CD4-positive, alpha-beta T cell treated with Interleukin-17A for 1 hour (primary cell): ENCODE data around the gene NAA35.
"Not testable (repeated sequence)": the region's sequence is repeated elsewhere in the genome, so short reads cannot be mapped to it uniquely, and the experiment has no call there.

Experiments
- DNase-seq: peaks from one replicate; pipeline ENCODE4 v3.0.0-alpha.2; 2020

The NAA35 gene

DNA sequence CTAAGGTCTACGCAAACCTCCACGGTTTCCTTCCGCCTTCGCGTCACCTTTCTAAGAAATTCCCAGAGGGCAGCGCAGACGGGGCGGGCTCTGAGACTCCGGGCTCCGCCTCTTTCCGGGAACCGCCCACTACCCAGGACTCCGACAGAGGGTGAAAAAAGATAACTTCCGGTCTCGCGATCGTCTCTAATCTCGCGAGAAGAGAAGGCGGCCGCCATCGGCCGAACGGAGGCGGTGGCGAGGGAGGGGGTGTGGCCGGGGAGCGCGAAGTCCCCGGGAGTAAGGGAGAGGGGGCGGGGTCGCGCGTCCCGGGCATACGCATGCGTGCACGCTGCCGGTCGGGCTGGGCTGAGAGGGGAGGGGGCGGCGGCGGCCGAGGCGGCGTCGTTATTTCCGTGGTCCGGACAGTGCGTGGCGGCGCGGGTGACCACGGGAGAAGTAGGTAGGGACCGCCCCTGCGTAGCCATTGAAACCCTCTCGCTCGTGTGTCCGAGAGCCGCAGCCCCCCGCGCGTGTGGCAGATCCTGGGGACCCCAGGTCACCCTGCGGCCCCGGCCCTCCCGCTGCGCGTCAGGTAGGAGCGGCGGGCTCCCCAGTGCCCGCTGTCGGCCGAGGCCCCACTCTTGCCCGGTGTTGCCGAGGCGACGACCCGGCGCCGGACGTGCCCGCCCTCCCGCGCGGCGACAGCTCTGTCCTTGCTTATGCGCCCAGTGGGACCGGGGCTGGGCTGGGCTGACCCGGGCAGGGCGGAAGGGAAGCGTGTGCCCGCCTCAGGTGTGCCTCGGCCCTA, at the start of gene NAA35:
Gene NAA35 (plus strand): TSS at position 315 of the 790 bp plus-strand sequence. CDS start 1,014 bp downstream, outside the sequence.
- peak; percentile 99 for DNase-seq

- DNase-seq = no peak
Observed at GRCh38 chr9:85892401-85892800, 48.5 kb upstream of the NAA35 start.

DNA sequence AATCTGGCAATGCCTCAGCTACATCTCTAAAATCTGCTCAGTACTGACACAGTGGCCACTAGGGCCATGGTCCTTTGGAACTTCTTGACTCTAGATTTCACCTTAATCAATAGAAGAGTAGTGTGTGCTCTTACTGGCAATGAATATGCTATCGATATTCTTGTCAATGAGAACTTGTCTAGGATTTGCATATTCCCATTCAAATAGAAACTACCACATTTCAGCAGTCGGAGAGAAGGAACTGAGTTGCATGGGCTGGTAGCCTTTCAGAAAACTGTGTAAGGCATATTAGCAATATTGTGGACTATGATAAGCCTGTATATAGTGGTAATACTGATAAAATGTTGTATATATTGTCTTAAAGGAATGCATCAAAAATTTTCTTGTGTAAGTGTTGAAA, 45.3 kb upstream of the NAA35 start:
- no peak for DNase-seq

GRCh38 chr9:85897848-85898247, 43.1 kb upstream of the NAA35 start:
- DNase-seq = no peak

GRCh38 chr9:85898332-85898731, 42.6 kb upstream of the NAA35 start:
- no peak for DNase-seq

DNA sequence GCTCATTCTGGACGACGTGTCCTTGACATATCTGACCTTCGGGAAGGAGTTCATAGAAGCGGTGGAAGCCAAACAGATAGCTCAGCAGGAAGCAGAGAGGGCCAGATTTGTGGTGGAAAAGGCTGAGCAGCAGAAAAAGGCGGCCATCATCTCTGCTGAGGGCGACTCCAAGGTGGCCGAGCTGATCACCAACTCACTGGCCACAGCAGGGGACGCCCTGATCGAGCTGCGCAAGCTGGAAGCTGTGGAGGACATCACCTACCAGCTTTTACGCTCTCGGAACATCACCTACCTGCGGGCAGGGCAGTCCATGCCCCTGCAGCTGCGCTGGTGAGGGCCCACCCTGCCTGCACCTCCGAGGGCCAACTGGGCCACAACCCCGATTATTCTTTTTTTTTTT, 41.6 kb upstream of the NAA35 start:
- no peak for DNase-seq

GRCh38 chr9:85900504-85901201, 40.3 kb upstream of the NAA35 start:
- DNase-seq = peak; percentile 49

DNA sequence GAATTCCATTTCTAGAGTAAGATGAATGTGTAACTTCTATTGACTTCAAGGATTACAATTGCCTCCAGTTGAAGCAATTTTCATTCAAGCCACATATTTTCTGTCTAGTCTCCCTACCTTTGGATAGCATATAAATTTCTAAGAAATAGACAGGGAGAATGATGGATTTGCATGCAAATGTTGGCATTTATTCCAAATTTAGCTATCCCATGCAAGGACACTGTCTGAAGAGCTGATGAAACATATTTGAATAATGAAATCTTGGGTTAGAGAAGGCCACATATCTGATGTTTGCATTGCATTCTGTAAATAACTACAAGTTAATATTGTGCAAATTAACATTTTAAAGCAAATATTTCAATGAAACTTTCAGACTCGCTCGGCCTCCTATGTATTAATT, 36.0 kb upstream of the NAA35 start:
- no peak for DNase-seq

GRCh38 chr9:85905957-85906356, 35.0 kb upstream of the NAA35 start:
- no peak for DNase-seq

DNA sequence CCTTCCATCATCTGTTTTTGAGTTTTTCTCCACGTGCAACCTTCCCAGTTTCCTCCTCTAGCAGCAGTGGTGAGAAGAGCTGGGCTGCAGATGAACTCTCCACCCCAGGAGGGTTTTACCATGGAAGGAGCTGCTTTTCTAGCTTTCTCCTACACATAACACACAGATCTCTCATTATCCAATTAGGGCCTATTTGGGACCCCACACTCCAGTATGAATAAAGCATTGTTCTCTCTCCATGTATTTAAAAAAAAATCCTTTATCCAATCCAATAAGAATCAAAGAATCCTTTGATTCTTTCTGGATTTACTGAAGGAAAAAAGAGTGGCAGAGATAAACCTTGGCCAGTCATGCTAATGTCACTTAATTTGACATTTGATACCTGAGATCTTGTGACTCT, 31.6 kb upstream of the NAA35 start:
- DNase-seq = no peak

DNA sequence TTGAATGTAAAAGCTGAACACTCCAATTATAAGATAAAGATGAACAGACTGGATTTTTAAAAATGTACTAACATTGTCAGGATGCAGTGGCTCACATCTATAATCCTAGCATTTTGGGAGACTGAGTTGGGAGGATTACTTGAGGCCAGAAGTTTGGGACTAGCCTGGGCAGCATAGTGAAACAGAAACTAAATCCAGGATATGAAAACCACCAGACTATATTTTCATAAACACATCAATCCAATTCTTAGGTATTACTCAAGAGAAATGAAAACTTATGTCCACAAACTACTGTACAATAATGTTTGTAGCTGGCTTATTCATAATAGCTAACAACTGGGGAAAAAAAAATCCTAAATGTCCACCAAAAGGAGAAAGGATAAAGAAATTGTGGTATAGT, 26.8 kb upstream of the NAA35 start:
- peak; percentile 8 for DNase-seq

GRCh38 chr9:85917756-85918155, 23.2 kb upstream of the NAA35 start:
- no peak for DNase-seq

GRCh38 chr9:85925493-85925892, 15.5 kb upstream of the NAA35 start:
- no peak for DNase-seq

GRCh38 chr9:85927076-85927475, 13.9 kb upstream of the NAA35 start:
- no peak for DNase-seq

- DNase-seq = no peak
Observed at GRCh38 chr9:85931495-85931894, 9.5 kb upstream of the NAA35 start.

DNA sequence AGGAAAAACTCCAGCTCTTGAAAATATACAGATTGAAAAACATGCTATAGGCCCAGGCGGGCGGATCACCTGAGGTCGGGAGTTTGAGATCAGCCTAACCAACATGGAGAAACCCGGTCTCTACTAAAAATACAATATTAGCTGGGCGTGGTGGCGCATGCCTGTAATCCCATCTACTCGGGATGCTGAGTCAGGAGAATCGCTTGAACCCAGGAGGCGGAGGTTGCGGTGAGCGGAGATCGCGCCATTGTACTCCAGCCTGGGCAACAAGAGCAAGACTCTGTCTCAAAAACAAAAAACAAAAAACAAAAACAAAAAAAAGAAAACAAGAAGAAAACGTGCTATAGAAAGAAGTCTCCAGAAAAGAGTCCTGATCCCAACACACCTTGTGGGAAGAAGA, 5.0 kb upstream of the NAA35 start:
- not testable (repeated sequence) for DNase-seq

DNA sequence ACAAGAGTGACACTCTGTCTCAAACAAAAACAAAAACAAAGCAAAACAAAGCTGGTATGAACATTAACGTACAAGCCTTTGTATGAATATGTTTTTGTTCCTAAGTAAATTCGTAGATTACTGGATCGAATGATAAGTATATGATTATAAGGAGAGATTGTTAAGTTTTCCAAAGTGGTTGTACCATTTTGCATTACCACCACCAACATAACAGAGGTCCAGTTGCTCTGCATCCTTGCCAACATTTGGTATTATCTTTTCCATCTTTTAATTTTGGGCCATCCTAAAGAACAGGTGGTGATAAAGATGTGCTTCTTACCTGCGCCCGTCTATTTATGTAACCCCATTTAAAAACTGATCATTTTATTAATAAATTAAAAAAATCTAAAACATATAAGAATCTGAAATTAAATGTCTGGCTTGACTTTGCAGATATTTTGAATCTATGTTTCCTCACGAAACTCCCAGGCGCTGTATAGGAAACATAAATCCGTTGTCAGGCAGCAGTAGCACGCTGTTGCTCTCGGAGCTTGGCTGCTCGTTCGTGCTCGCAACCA, 593 bp upstream of the NAA35 start:
- DNase-seq = peak; percentile 19

GRCh38 chr9:85941622-85941940, 635 bp downstream of the NAA35 start:
- no peak for DNase-seq

DNA sequence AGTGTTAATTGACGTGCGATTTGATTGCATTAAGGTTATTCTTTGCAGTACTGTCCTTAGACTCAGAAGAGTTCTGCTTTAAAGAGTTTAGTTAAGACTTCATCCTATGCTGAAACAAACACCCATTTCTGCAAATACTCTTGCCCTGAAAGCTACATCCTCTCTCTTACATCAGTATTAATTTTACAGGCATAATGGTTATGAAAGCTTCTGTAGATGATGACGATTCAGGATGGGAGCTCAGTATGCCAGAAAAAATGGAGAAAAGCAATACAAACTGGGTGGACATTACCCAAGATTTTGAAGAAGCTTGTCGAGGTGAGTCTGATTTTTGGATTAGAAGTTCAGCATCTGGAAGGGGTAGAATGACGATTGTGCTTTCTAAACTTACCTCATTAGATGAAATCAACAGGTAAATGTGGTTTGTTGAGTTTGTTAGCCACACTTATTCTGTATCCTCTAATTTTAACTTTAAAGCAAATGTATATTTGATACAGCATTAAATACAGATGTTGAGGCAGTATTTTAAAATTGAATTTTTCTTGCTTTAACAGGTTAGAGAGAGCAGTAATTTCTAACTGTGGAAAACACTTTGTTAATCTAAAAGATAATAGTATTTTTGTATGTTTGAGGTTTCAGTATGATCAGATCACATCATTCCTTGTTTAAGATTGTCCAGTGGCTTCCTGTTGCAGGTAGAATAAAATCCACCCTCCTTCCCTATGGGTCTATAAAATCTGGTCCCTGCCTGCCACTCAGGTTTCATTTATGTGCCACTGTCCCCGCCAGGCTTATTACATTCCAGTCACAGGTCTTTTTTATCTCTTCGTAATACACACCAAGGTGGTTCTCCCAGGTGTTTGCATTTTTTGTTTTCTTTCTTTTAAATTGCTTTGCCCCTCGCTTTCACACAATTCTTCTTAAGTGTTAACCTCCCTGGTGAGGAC, 1.3 kb downstream of the NAA35 start:
- no peak for DNase-seq

GRCh38 chr9:85942913-85943709, 2.2 kb downstream of the NAA35 start:
- no peak for DNase-seq

DNA sequence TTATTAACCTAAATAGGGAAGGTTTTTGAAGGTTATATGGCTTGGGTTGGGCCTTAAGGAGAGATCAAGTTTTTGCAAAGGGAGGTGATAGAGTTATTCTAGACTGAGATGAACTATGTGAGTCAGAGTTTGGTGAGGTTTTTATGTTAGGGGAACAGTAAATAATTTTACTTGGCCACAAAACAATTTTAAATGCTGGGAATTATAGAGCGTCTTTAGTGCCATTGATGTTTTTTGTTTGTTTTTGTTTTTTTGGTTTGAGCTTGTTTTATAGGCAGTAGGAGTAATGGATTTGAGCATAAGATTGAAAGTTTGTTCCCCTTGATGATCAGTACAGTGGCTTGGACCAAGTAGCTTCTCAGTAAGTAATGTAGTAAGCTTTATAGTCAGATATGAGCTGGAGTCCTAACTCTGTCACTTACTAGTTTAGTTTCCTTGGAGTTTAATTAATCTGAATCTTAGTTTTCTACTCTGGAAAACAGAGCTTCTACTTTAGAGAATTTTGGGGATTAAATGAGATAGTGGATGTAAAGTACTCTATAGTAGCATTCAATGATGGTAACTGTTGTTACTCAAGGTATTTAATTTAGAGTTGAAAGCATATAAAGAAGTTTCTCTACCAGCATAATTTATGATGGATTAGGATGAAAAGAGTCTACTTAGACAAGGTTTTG, 2.9 kb downstream of the NAA35 start:
- no peak for DNase-seq

GRCh38 chr9:85944672-85945071, 3.7 kb downstream of the NAA35 start:
- DNase-seq = no peak
